DND-41 (cell line): ENCODE measurements around the gene FOCAD.

Experiments
- ATAC-seq: fragments of 200-7000 bp; cut with Tn5 transposase; 3 replicates; pipeline ENCODE4 v1.9.1; 2021; ENCODE audit warnings: low read depth; ENCODE audit not compliant: insufficient read depth
- DNase-seq: peaks from one replicate; pipeline ENCODE4 v3.0.0-alpha.2; 2020
- H2AFZ ChIP-seq: 2 replicates; pipeline ENCODE4 v1.6.0; 2012; ENCODE audit warnings: low read depth, low read length
- H3K27ac ChIP-seq: 2 replicates; pipeline ENCODE4 v1.5.1; 2012; ENCODE audit warnings: low read length, inconsistent platforms
- H3K27me3 ChIP-seq: fragments of 200-600 bp; sonication (generic); 2 replicates; pipeline ENCODE4 v1.6.0; 2012; ENCODE audit warnings: low read length, mild to moderate bottlenecking, inconsistent platforms; ENCODE audit not compliant: insufficient read depth, poor library complexity
- H3K36me3 ChIP-seq: 2 replicates; pipeline ENCODE4 v1.5.1; 2012; ENCODE audit warnings: low read length, inconsistent platforms; ENCODE audit not compliant: insufficient read depth
- H3K4me1 ChIP-seq: 2 replicates; pipeline ENCODE4 v1.5.1; 2012; ENCODE audit warnings: mild to moderate bottlenecking, low read length; ENCODE audit not compliant: insufficient read depth
- H3K4me2 ChIP-seq: 2 replicates; pipeline ENCODE4 v1.6.0; 2012; ENCODE audit warnings: mild to moderate bottlenecking, moderate library complexity, low read length, inconsistent platforms; ENCODE audit not compliant: insufficient read depth
- H3K4me3 ChIP-seq, 2 experiments: fragments of 200-600 bp in 1 of 2; shearing (Covaris generic) in 1 of 2; 2 replicates each; pipeline ENCODE4 v1.5.1; 2012 to 2016; ENCODE audit warnings: inconsistent platforms in 2 of 2, low read length in 2 of 2, mild to moderate bottlenecking in 2 of 2, low read depth in 1 of 2, moderate library complexity in 1 of 2
- H3K79me2 ChIP-seq: 2 replicates; pipeline ENCODE4 v1.6.0; 2012; ENCODE audit warnings: low read length, inconsistent platforms; ENCODE audit not compliant: insufficient read depth
- H3K9ac ChIP-seq: 2 replicates; pipeline ENCODE4 v1.6.0; 2012; ENCODE audit warnings: low read depth, mild to moderate bottlenecking, inconsistent platforms, low read length, moderate library complexity
- H3K9me3 ChIP-seq: 2 replicates; pipeline ENCODE4 v1.5.1; 2012; ENCODE audit warnings: low read length, moderate library complexity, mild to moderate bottlenecking, inconsistent platforms; ENCODE audit not compliant: insufficient read depth, severe bottlenecking
- H4K20me1 ChIP-seq: 2 replicates; pipeline ENCODE4 v1.6.0; 2012; ENCODE audit warnings: low read length; ENCODE audit not compliant: insufficient read depth
- CTCF ChIP-seq: IDR thresholded peaks from 2 replicates; pipeline ENCODE4 v1.5.1; 2012; ENCODE audit warnings: borderline replicate concordance, low read length, moderate library complexity, mild to moderate bottlenecking; ENCODE audit not compliant: poor library complexity, severe bottlenecking; ENCODE audit errors: extremely low read depth
- EZH2 ChIP-seq: IDR thresholded peaks from 3 replicates; pipeline ENCODE4 v1.6.1; 2012; ENCODE audit warnings: borderline replicate concordance, low read depth, mild to moderate bottlenecking, moderate library complexity, low read length, inconsistent platforms; ENCODE audit not compliant: severe bottlenecking

FOCAD gene

GRCh38 chr9:21030389-21031035 is 346.5 kb downstream of the FOCAD start:
- H3K4me3 ChIP-seq: no peak overlapping the region
- no peaks in the 10 kb centered on the region for H3K36me3 ChIP-seq
- H3K9ac ChIP-seq: no peak overlapping the region
- no peak for TF ChIP-seq EZH2
- TF ChIP-seq CTCF: no peak
- H3K4me1 ChIP-seq: no peaks in the 10 kb centered on the region
- ATAC-seq: no peak
- H3K27ac ChIP-seq: no peak overlapping the region
- H3K9me3 ChIP-seq: no peaks in the 10 kb centered on the region
- DNase-seq: no peak
- H3K4me2 ChIP-seq: no peak overlapping the region
- H4K20me1 ChIP-seq: no peaks in the 10 kb centered on the region
- H3K27me3 ChIP-seq: no peaks in the 10 kb centered on the region
- no peak overlapping the region for H2AFZ ChIP-seq
- no peaks in the 10 kb centered on the region for H3K79me2 ChIP-seq

- Histone ChIP-seq H2AFZ (no peak within 1 kb of the TSS), H3K4me2 (no peak within 1 kb of the TSS), H3K9me3 (no peaks in the 10 kb centered on the region), H3K27ac (no peak within 1 kb of the TSS), H3K79me2 (no peaks in the 10 kb centered on the region), H3K4me3 (no peak within 1 kb of the TSS), H3K36me3 (no peaks in the 10 kb centered on the region), H3K27me3 (no peaks in the 10 kb centered on the region), H4K20me1 (no peaks in the 10 kb centered on the region), H3K9ac (no peak within 1 kb of the TSS), H3K4me1 (no peaks in the 10 kb centered on the region)
- ATAC-seq (no peak), DNase-seq (no peak)
- TF ChIP-seq CTCF (no peak), EZH2 (no peak)
Measured at GRCh38 chr9:21031091-21031807, 347.2 kb downstream of the FOCAD start, which contains the start of gene HACD4. HACD4 (minus strand) TSS chr9:21031640; CDS start chr9:21031590, 50 bp downstream.

DNA sequence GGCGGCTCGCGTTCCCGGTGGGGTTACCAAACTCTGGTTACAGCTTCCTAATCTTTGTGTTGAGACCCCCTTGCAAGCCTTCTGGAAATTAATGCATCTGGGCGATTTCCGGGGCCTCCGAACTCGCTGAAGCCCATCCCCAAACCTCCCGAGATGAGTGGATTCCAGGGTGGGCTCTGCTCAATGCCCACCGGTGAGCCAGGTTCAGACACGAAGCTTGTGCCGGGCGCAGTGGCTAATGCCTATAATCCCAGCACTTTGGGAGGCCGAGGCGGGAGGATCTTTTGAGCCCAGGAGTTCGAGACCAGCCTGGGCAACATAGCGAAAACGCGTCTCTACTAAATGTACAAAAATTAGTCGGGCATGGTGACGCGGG is 347.7 kb downstream of the FOCAD start:
- H3K79me2 ChIP-seq: no peaks in the 10 kb centered on the region
- H3K9ac ChIP-seq: no peak overlapping the region
- DNase-seq: no peak
- H3K27ac ChIP-seq: no peak overlapping the region
- TF ChIP-seq EZH2: no peak
- no peak for TF ChIP-seq CTCF
- H3K4me2 ChIP-seq: no peak overlapping the region
- H3K4me1 ChIP-seq: no peaks in the 10 kb centered on the region; the same call in 1 of the 2 replicates
- no peak overlapping the region for H3K4me3 ChIP-seq
- H4K20me1 ChIP-seq: no peaks in the 10 kb centered on the region
- no peaks in the 10 kb centered on the region for H3K9me3 ChIP-seq
- ATAC-seq: no peak
- H3K36me3 ChIP-seq: no peaks in the 10 kb centered on the region
- H2AFZ ChIP-seq: no peak overlapping the region
- H3K27me3 ChIP-seq: no peaks in the 10 kb centered on the region
